ENCODE measurements around the gene LDB3. TPM values are rescaled to one million over a fixed set of nuclear protein-coding genes. Genes with fewer than 3 reads are reported as not detected.

Gene LDB3
- total RNA-seq, 1 experiment from 2014 or later, result 0.20 TPM

DNA sequence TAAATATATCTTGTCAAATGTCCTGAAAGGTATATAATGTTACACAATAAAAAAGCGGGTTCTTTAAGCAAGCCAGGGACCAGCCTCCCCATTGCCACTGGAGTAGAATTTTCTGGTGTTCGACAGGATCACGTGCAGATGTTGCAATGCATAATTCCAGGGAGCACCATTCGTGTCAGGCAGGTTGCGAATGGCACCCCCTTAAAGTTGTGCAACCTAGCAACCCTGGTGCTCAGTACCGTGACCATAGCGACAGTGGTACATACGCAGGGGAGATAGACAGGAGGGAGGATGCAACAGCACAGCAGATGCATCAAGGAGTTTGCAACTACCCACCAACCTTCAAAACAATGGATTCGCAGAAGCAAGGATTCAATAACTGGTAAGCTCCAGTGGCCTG is 81.5 kb downstream of the LDB3 start:
- ATAC-seq (no peak), DNase-seq (ENCODE audit: low read depth, low spot score) (no peak)
- Histone ChIP-seq H3K79me2 (ENCODE audit: insufficient read depth, low read length) (peaks cover under 1% of the 10 kb centered on the region; the same call in 1 of the 2 replicates), H4K20me1 (ENCODE audit: insufficient read depth) (no peaks in the 10 kb centered on the region), H3K9me2 (ENCODE audit: insufficient read depth) (no peaks in the 10 kb centered on the region), H2AFZ (ENCODE audit: low read depth, low read length, poor library complexity, severe bottlenecking) (no peak overlapping the region), H3K9ac (ENCODE audit: low read length) (no peak overlapping the region), H3K27ac (ENCODE audit: low read depth, low read length) (no peak overlapping the region), H3K27me3 (ENCODE audit: insufficient read depth, low read length) (no peaks in the 10 kb centered on the region), H3K4me1 (ENCODE audit: control insufficient read depth in 1 of 2, insufficient read depth in 2 of 2, low read length in 2 of 2) (peaks cover 4 to 6% of the 10 kb centered on the region in 2 experiments; a peak in 3 of 4 replicates), H3K9me3 (ENCODE audit: control insufficient read depth in 1 of 2, insufficient read depth in 1 of 2, low read depth in 1 of 2, low read length in 2 of 2) (no peaks in the 10 kb centered on the region), H3K4me2 (ENCODE audit: low read length) (no peak overlapping the region), H3K36me3 (ENCODE audit: control insufficient read depth in 1 of 2, insufficient read depth in 2 of 2, low read length in 2 of 2) (no peaks in the 10 kb centered on the region), H3K4me3 (replicated peaks in 1 of 2; ENCODE audit: low read depth in 1 of 2, low read length in 2 of 2) (no peak overlapping the region)
- CTCF ChIA-PET, result no interaction called here
- POLR2A ChIA-PET, result no interaction called here
- intact Hi-C loops (cut with micrococcal nuclease), result no loop called here
- TF ChIP-seq, protein P1, sequence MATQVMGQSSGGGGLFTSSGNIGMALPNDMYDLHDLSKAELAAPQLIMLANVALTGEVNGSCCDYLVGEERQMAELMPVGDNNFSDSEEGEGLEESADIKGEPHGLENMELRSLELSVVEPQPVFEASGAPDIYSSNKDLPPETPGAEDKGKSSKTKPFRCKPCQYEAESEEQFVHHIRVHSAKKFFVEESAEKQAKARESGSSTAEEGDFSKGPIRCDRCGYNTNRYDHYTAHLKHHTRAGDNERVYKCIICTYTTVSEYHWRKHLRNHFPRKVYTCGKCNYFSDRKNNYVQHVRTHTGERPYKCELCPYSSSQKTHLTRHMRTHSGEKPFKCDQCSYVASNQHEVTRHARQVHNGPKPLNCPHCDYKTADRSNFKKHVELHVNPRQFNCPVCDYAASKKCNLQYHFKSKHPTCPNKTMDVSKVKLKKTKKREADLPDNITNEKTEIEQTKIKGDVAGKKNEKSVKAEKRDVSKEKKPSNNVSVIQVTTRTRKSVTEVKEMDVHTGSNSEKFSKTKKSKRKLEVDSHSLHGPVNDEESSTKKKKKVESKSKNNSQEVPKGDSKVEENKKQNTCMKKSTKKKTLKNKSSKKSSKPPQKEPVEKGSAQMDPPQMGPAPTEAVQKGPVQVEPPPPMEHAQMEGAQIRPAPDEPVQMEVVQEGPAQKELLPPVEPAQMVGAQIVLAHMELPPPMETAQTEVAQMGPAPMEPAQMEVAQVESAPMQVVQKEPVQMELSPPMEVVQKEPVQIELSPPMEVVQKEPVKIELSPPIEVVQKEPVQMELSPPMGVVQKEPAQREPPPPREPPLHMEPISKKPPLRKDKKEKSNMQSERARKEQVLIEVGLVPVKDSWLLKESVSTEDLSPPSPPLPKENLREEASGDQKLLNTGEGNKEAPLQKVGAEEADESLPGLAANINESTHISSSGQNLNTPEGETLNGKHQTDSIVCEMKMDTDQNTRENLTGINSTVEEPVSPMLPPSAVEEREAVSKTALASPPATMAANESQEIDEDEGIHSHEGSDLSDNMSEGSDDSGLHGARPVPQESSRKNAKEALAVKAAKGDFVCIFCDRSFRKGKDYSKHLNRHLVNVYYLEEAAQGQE (IDR thresholded peaks at IDR 0.05; ENCODE audit: low read depth), result no peak
- TF ChIP-seq CEBPB (IDR thresholded peaks at IDR 0.05; ENCODE audit: low read depth) (no peak), RAD21 (IDR thresholded peaks at IDR 0.05; ENCODE audit: low read depth) (no peak), ELF1 (IDR thresholded peaks at IDR 0.05; ENCODE audit: borderline replicate concordance, low read depth) (no peak), ZFX (IDR thresholded peaks at IDR 0.05) (no peak), SP1 (IDR thresholded peaks at IDR 0.05; ENCODE audit: low read depth) (no peak), EZH2phosphoT487 (IDR thresholded peaks at IDR 0.05; ENCODE audit: borderline replicate concordance) (no peak), SIN3A (IDR thresholded peaks at IDR 0.05; ENCODE audit: low read depth) (no peak), CTCF (IDR thresholded peaks at IDR 0.05 in 2 of 3, conservative IDR thresholded peaks at IDR 0.05 in 1 of 3; ENCODE audit: borderline replicate concordance in 1 of 3, insufficient read depth in 1 of 3, low read depth in 2 of 3, low read length in 2 of 3) (no peak)
- BruUV-seq (replicated peaks), result no TSS peak
- RAD21 ChIA-PET (ENCODE audit: low non-redundant PET in 1 of 2, low total read pairs in 2 of 2, uncharacterized antibody in 2 of 2, unreplicated experiment in 2 of 2), result no interaction called here

Measured in HCT116 (cell line).